Lower leg skin (tissue), 3 donors: ENCODE measurements around the gene PIP5K1C.

Experiments used
- POLR2A ChIP-seq, 2 donors: fragments of 450-650 bp; IDR thresholded peaks; one replicate each; pipeline ENCODE4 v1.6.1; 2016 to 2017; ENCODE audit warnings: antibody characterized with exemption in 2 of 2, mild to moderate bottlenecking in 1 of 2, moderate library complexity in 1 of 2
- TF ChIP-seq, protein P1 (sequence below), 3 donors: fragments of 450-650 bp; IDR thresholded peaks; one replicate each; pipeline ENCODE4 v1.5.1; 2016; ENCODE audit warnings: antibody characterized with exemption in 3 of 3, mild to moderate bottlenecking in 3 of 3, moderate library complexity in 2 of 3

DNA sequence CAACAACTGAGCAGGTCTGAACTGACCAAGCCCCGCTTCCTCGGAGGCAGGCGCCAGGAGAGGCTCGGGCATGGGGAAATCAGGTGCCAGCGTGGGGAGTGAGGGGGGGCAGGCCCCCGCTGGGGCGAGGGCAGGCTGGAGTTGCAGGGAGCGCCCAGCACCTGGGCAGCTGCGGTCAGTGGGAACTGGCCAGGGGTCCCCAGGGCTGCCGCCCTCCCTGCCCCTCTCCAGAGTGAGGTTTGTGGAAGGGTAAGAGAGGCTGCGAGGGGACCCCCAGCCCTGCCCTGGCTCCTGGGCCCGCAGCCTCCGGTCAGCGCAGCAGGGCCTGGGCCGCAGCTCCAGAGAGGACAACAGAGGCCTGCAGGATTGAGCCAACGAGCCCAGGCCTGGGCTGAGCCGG lies 32.5 kb downstream of the PIP5K1C start:
- TF ChIP-seq, protein P1, sequence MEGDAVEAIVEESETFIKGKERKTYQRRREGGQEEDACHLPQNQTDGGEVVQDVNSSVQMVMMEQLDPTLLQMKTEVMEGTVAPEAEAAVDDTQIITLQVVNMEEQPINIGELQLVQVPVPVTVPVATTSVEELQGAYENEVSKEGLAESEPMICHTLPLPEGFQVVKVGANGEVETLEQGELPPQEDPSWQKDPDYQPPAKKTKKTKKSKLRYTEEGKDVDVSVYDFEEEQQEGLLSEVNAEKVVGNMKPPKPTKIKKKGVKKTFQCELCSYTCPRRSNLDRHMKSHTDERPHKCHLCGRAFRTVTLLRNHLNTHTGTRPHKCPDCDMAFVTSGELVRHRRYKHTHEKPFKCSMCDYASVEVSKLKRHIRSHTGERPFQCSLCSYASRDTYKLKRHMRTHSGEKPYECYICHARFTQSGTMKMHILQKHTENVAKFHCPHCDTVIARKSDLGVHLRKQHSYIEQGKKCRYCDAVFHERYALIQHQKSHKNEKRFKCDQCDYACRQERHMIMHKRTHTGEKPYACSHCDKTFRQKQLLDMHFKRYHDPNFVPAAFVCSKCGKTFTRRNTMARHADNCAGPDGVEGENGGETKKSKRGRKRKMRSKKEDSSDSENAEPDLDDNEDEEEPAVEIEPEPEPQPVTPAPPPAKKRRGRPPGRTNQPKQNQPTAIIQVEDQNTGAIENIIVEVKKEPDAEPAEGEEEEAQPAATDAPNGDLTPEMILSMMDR (IDR thresholded peaks at IDR 0.05) = no peak
- TF ChIP-seq POLR2A (IDR thresholded peaks at IDR 0.05) = no peak
